Adrenal gland (tissue), 12 donors: ENCODE results near the gene PIP4K2C. TPM values are rescaled to one million over a fixed set of nuclear protein-coding genes. Genes with fewer than 3 reads are reported as not detected.

Source experiments
- DNase-seq, 7 donors: peaks; one replicate each; pipeline ENCODE4 v3.0.0-alpha.2; 2019 to 2020
- H3K27ac ChIP-seq, 5 donors: fragments of 200-600 bp; sonication (generic) in 4 of 5; 1 replicate in 3 of 5; 2 replicates in 2 of 5; pipeline versions ENCODE4 v1.5.1 to v1.8.0; 2016 to 2020; ENCODE audit warnings: mild to moderate bottlenecking in 1 of 5
- H3K27me3 ChIP-seq: fragments of 200-600 bp; 2 replicates; pipeline ENCODE4 v1.8.0; 2021
- H3K36me3 ChIP-seq, 2 donors: fragments of 200-600 bp; replicated peaks in 1 of 2; 1 replicate in 1 of 2; 2 replicates in 1 of 2; pipeline versions ENCODE4 v1.5.1 to v1.8.0; 2018 to 2022
- H3K4me1 ChIP-seq, 2 donors: fragments of 200-600 bp; replicated peaks in 1 of 2; 1 replicate in 1 of 2; 2 replicates in 1 of 2; pipeline versions ENCODE4 v1.5.1 to v1.8.0; 2018 to 2021
- H3K4me3 ChIP-seq, 4 donors: fragments of 200-600 bp; sonication (generic) in 3 of 4; one replicate each; pipeline ENCODE4 v1.5.1; 2016 to 2018
- H3K9me3 ChIP-seq, 3 donors: fragments of 200-600 bp; sonication (generic) in 1 of 3; replicated peaks in 1 of 3; 1 replicate in 2 of 3; 2 replicates in 1 of 3; pipeline versions ENCODE4 v1.5.1 to v1.8.0; 2016 to 2021
- POLR2A ChIP-seq, 2 donors: fragments of 450-650 bp; IDR thresholded peaks; one replicate each; pipeline ENCODE4 v1.6.1; 2017; ENCODE audit warnings: antibody characterized with exemption in 2 of 2, mild to moderate bottlenecking in 2 of 2, moderate library complexity in 1 of 2
- WGBS, 4 donors: extraction: QIAGEN DNeasy Blood & Tissue Kit in 2 of 4; methylation state at CpG; one replicate each; pipeline versions ENCODE4 v1.1.5 to v1.1.7; 2013 to 2017; 5-methylcytosine and 5-hydroxymethylcytosine counted together
- intact Hi-C, 2 donors: fragments of 100-400 bp; cut with DNase I; formaldehyde crosslinking; loops; one replicate each; pipeline versions ENCODE4 v1.14.1 to v1.15.0; 2022 to 2023
- polyA plus RNA-seq, 3 donors: library from polyadenylated mRNA; stranded (reverse); fragments of 200-250 nt in 2 of 3; fragments of 350-450 nt in 1 of 3; fragmentation: Illumina TruSeq in 1 of 3; extraction: RNeasy Lipid Tissue Mini Kit (QIAGEN cat#74804) in 1 of 3; gene quantifications; one replicate each; pipeline ENCODE4 v1.2.3, GENCODE V29; 2013 to 2014
- total RNA-seq, 9 donors: library from RNA; depleted of rRNA in 4 of 9; stranded (reverse); fragments of >200 nt in 4 of 9; fragments of 120-200 nt in 1 of 9; fragmentation: NEBNext Ultra II Directional in 1 of 9; extraction: Animal tissue kit (Norgen Biotek cat#: 25700) in 1 of 9; gene quantifications; one replicate each; pipeline versions ENCODE4 v1.1.0 to v1.2.4, GENCODE V29; 2013 to 2023
- TF ChIP-seq, protein P1 (sequence below), 6 experiments: fragments of 450-650 bp in 4 of 6; fragments of 200-600 bp in 2 of 6; sonication (generic) in 1 of 6; IDR thresholded peaks; 1 replicate in 5 of 6; 2 replicates in 1 of 6; pipeline versions ENCODE4 v1.5.1 to v1.8.0; 2016 to 2021; ENCODE audit warnings: antibody characterized with exemption in 6 of 6, mild to moderate bottlenecking in 2 of 6, moderate library complexity in 1 of 6
- donor health status: healthy with polysubstance abuse.
- donor health status: Bipolar disorder and iron deficiency.
- donor health status: DM: yes; HTN: yes; CAD: no.
- donor health status: DM: no; HTN: no; CAD: no.
- donor health status: DM: no; HTN: no; CAD: no.
- donor health status: DM: yes; HTN: yes; CAD: no.

The PIP4K2C gene
- total and polyA plus RNA-seq, 12 donors = 8.1 to 75.9 (median 28.2) TPM

GRCh38 chr12:57623811-57624390 lies 32.9 kb downstream of the PIP4K2C start:
- 51 to 70% (median 62%) methylated on average over 5 of the region's 5 CpGs for WGBS, 4 donors
- Histone ChIP-seq H3K27me3 (peaks cover 66% of the 10 kb centered on the region), H3K4me3 (no peak overlapping the region), H3K4me1 (peaks cover 6 to 22% of the 10 kb centered on the region in 2 donors), H3K36me3 (no peaks in the 10 kb centered on the region), H3K9me3 (no peaks in the 10 kb centered on the region), H3K27ac (no peak overlapping the region)
- peak in 1 of 7 donors; percentile 9 for DNase-seq
- TF ChIP-seq POLR2A (IDR thresholded peaks at IDR 0.05) = no peak
- TF ChIP-seq, protein P1, sequence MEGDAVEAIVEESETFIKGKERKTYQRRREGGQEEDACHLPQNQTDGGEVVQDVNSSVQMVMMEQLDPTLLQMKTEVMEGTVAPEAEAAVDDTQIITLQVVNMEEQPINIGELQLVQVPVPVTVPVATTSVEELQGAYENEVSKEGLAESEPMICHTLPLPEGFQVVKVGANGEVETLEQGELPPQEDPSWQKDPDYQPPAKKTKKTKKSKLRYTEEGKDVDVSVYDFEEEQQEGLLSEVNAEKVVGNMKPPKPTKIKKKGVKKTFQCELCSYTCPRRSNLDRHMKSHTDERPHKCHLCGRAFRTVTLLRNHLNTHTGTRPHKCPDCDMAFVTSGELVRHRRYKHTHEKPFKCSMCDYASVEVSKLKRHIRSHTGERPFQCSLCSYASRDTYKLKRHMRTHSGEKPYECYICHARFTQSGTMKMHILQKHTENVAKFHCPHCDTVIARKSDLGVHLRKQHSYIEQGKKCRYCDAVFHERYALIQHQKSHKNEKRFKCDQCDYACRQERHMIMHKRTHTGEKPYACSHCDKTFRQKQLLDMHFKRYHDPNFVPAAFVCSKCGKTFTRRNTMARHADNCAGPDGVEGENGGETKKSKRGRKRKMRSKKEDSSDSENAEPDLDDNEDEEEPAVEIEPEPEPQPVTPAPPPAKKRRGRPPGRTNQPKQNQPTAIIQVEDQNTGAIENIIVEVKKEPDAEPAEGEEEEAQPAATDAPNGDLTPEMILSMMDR (IDR thresholded peaks at IDR 0.05) = no peak
- intact Hi-C loops = loop anchor here in 1 of 2 donors (2.0 kb wide), 1 partner anchor 41 kb away; no protein-coding TSS in a partner anchor

DNA sequence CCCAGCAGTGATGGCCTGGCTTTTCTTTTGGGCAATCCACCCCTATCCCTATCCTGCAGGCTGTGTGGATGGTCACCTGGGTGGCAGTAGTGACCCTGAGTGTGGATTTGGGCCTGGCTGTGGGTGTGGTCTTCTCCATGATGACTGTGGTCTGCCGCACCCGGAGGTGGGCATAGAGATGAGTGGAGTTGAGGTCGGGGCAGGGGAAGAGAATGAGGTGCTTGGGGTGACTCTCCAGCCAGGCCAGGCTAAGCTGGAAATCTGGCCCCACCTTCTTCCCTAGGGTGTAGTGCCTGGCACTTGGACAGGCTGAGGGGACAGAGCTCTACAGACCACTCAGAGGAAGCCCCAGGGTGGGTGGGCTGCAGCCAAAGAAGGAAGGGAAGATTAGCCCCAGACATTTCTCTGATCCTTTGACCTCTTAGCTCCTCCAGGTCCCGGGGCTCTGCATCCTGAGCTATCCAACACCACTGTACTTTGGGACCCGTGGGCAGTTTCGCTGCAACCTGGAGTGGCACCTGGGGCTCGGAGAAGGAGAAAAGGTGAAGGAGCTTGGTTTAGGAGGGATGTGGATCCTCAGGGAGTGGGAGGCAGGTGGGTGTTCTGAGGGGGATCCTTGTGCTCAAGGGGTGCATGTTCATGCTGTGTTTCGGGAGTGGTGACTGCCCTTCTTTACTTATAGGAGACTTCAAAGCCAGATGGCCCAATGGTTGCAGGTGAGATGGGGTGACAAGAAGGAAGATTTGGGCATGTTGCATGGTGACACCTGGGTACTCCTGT lies 33.6 kb downstream of the PIP4K2C start:
- 73 to 83% (median 81%) methylated on average over 8 of the region's 8 CpGs for WGBS, 4 donors
- Histone ChIP-seq H3K4me3 (no peak overlapping the region), H3K36me3 (no peaks in the 10 kb centered on the region), H3K27ac (no peak overlapping the region), H3K27me3 (peaks cover 63% of the 10 kb centered on the region), H3K4me1 (peaks cover 6 to 22% of the 10 kb centered on the region in 2 donors), H3K9me3 (no peaks in the 10 kb centered on the region)
- intact Hi-C loops = no loop called here
- DNase-seq = peak in 1 of 7 donors; percentile 7
- TF ChIP-seq, protein P1 (IDR thresholded peaks at IDR 0.05) = no peak
- no peak for TF ChIP-seq POLR2A (IDR thresholded peaks at IDR 0.05)

- peaks cover 6 to 22% of the 10 kb centered on the region in 2 donors for H3K4me1 ChIP-seq
- no peak for DNase-seq
- H3K27me3 ChIP-seq = peaks cover 55% of the 10 kb centered on the region
- WGBS, 4 donors = 70 to 77% (median 72%) methylated on average over 12 of the region's 12 CpGs
- TF ChIP-seq, protein P1 (IDR thresholded peaks at IDR 0.05) = no peak
- no peak for TF ChIP-seq POLR2A (IDR thresholded peaks at IDR 0.05)
- H3K36me3 ChIP-seq = no peaks in the 10 kb centered on the region
- H3K4me3 ChIP-seq = no peak overlapping the region
- intact Hi-C loops = no loop called here
- no peaks in the 10 kb centered on the region for H3K9me3 ChIP-seq
- no peak overlapping the region for H3K27ac ChIP-seq
These were observed 34.5 kb downstream of the PIP4K2C start for GRCh38 chr12:57625261-57626032.
